Peyer's patch (tissue), 4 donors: ENCODE measurements around the gene STPG1. TPM values are rescaled to one million over a fixed set of nuclear protein-coding genes. Genes with fewer than 3 reads are reported as not detected.

Experiments
- DNase-seq, 3 donors: peaks; one replicate each; pipeline ENCODE4 v3.0.0-alpha.2; 2017 to 2019
- H3K27ac ChIP-seq, 4 donors: fragments of 200-600 bp; sonication (generic); one replicate each; pipeline ENCODE4 v1.5.1; 2016 to 2019
- H3K27me3 ChIP-seq, 2 donors: fragments of 200-600 bp; sonication (generic); one replicate each; pipeline ENCODE4 v1.5.1; 2019
- H3K36me3 ChIP-seq, 3 donors: fragments of 200-600 bp; sonication (generic); one replicate each; pipeline ENCODE4 v1.5.1; 2016 to 2019
- H3K4me1 ChIP-seq, 4 donors: fragments of 200-600 bp; sonication (generic); one replicate each; pipeline ENCODE4 v1.5.1; 2016 to 2019
- H3K4me3 ChIP-seq, 4 donors: fragments of 200-600 bp; sonication (generic); 1 replicate in 3 of 4; 2 replicates in 1 of 4; pipeline ENCODE4 v1.5.1; 2016 to 2019; ENCODE audit warnings: mild to moderate bottlenecking in 1 of 4
- H3K9me3 ChIP-seq, 4 donors: fragments of 200-600 bp; sonication (generic); one replicate each; pipeline ENCODE4 v1.5.1; 2016 to 2019; ENCODE audit warnings: mild to moderate bottlenecking in 1 of 4
- POLR2A ChIP-seq, 2 donors: fragments of 450-650 bp; IDR thresholded peaks; one replicate each; pipeline ENCODE4 v1.5.1; 2017; ENCODE audit warnings: antibody characterized with exemption in 2 of 2, mild to moderate bottlenecking in 2 of 2, moderate library complexity in 2 of 2
- total RNA-seq, 4 donors: library from RNA; depleted of rRNA; stranded (reverse); fragments of >200 nt; gene quantifications; one replicate each; pipeline ENCODE4 v1.1.0, GENCODE V29; 2016
- TF ChIP-seq, protein P1 (sequence below), 6 experiments: fragments of 450-650 bp in 4 of 6; fragments of 200-600 bp in 2 of 6; sonication (generic) in 1 of 6; IDR thresholded peaks; one replicate each; pipeline ENCODE4 v1.5.1; 2017 to 2019; ENCODE audit warnings: antibody characterized with exemption in 6 of 6, mild to moderate bottlenecking in 3 of 6, moderate library complexity in 1 of 6

The STPG1 gene
- total RNA-seq, 4 donors from 2014 or later, result 3.3 to 16.5 (median 15.1) TPM

DNA sequence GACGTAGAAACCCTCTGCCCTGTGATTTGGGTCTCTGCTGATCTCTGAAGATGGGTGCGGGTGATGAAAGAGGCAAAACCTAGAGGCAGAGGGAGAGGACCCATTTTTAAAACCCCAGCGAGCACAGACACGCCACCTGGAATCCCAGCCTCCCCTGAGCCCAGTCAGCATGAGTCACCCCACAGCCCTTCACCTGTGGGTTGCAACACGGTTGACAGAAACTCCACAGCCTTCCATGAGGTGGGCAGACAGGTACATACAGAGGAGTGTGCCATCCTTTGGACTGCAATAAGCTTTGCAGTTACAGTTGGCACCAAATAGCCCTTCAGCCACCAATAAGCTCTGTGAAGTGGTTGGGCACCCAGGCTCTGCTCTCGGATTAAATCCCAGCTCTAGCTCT, 96.5 kb downstream of the STPG1 start:
- DNase-seq, result no peak
- TF ChIP-seq POLR2A (IDR thresholded peaks at IDR 0.05), result no peak
- TF ChIP-seq, protein P1, sequence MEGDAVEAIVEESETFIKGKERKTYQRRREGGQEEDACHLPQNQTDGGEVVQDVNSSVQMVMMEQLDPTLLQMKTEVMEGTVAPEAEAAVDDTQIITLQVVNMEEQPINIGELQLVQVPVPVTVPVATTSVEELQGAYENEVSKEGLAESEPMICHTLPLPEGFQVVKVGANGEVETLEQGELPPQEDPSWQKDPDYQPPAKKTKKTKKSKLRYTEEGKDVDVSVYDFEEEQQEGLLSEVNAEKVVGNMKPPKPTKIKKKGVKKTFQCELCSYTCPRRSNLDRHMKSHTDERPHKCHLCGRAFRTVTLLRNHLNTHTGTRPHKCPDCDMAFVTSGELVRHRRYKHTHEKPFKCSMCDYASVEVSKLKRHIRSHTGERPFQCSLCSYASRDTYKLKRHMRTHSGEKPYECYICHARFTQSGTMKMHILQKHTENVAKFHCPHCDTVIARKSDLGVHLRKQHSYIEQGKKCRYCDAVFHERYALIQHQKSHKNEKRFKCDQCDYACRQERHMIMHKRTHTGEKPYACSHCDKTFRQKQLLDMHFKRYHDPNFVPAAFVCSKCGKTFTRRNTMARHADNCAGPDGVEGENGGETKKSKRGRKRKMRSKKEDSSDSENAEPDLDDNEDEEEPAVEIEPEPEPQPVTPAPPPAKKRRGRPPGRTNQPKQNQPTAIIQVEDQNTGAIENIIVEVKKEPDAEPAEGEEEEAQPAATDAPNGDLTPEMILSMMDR (IDR thresholded peaks at IDR 0.05), result no peak
- Histone ChIP-seq H3K9me3 (no peaks in the 10 kb centered on the region), H3K4me3 (no peak overlapping the region), H3K4me1 (peaks cover 0 to 24% (median 9%) of the 10 kb centered on the region in 4 donors), H3K27ac (no peak overlapping the region), H3K27me3 (no peaks in the 10 kb centered on the region), H3K36me3 (no peaks in the 10 kb centered on the region)

DNA sequence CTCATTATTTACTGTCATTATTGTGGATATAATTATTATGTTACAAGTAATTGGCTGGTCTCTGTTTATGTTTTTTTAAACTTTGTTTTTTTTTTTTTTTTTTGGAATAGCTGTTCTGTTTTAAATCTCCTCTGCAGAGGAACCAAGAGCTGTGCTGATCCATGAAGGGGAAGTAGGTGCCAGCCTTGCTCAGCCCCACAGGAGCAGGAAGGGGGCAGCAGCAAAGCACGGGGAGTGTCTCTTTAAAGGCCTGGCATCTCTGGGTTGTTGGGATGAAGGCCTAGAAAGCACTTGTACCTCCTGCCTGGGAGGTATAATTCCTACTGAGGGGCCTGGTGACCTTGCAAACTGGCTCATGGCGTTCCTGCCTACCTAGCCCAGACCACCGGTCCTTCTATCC, 96.9 kb downstream of the STPG1 start:
- H3K27ac ChIP-seq, result no peak overlapping the region
- no peak for DNase-seq
- no peaks in the 10 kb centered on the region for H3K27me3 ChIP-seq
- no peaks in the 10 kb centered on the region for H3K9me3 ChIP-seq
- no peaks in the 10 kb centered on the region for H3K36me3 ChIP-seq
- TF ChIP-seq, protein P1 (IDR thresholded peaks at IDR 0.05), result no peak
- H3K4me1 ChIP-seq, result peaks cover 0 to 21% (median 8%) of the 10 kb centered on the region in 4 donors
- no peak overlapping the region for H3K4me3 ChIP-seq

DNA sequence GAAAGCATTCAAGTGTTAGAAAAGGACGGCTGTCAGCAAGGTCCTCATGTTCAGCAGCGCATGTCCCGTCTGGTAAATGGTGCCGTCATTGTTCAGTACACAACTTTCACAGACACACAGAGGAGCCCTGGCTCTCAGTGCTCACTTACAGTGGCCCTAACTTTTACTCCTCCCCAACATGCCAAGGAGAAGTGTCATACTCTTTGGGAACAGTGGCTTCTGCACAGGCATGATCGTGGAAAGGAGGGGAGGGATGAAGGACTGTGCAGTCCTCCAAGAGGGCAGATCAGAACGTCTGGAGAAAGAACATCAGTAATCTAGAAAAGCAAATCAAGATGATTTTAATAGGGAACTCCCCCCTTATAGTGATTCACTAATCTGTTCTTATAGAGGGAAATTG, 98.2 kb downstream of the STPG1 start:
- TF ChIP-seq, protein P1 (IDR thresholded peaks at IDR 0.05), result no peak
- no peak for TF ChIP-seq POLR2A (IDR thresholded peaks at IDR 0.05)
- H3K9me3 ChIP-seq, result no peaks in the 10 kb centered on the region
- DNase-seq, result no peak

DNA sequence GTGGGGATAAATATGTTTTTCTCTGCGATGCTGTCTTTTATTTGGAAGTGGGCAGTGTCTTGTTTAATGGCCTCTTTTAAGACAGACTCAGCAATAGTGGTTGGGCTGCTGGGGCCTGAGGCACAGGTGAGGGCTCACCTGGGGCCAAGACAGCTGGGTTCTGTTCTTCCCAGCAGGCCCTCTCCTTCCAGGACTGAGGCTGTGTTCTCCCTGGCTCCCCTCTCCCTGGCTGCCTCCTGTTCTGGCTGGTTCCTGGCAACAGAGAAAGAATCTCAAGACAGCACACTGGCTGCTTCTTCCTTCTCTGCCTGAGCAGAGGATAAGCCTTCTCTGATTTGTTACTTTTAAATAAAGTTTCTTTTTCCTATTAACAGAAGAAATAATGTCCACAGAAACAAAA, 101.8 kb downstream of the STPG1 start:
- H3K4me1 ChIP-seq, result no peaks in the 10 kb centered on the region
- no peak overlapping the region for H3K4me3 ChIP-seq
- TF ChIP-seq, protein P1 (IDR thresholded peaks at IDR 0.05), result no peak
- TF ChIP-seq POLR2A (IDR thresholded peaks at IDR 0.05), result no peak
- no peak overlapping the region for H3K27ac ChIP-seq
- H3K36me3 ChIP-seq, result no peaks in the 10 kb centered on the region
- DNase-seq, result no peak
- no peaks in the 10 kb centered on the region for H3K9me3 ChIP-seq
- H3K27me3 ChIP-seq, result no peaks in the 10 kb centered on the region

More for the DNA sequence above, 98.2 kb downstream of the STPG1 start:
- Histone ChIP-seq H3K27me3 (no peaks in the 10 kb centered on the region), H3K36me3 (no peaks in the 10 kb centered on the region), H3K4me1 (peaks cover 0 to 13% (median 3%) of the 10 kb centered on the region in 4 donors), H3K27ac (no peak overlapping the region), H3K4me3 (no peak overlapping the region)

DNA sequence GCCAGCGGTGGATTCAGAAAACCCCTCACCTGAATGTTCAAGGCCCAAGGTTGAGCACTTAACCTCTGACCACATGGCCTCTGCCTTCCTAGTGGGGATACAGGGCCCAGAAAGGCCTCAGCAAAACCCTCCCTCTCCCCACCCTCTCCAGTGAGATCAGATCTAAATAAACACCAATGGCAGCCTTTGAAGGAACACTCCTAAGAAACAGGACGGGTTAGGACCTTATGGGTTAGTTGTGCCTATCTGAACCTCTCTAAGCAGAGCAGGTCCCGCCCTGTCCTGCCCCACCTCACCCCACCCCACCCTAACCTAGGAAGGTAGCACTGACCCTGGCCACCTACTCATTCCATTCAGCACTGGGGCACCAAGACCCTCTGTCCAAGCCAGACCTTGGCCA, 102.3 kb downstream of the STPG1 start:
- no peak for DNase-seq
- H3K27ac ChIP-seq, result no peak overlapping the region
- H3K9me3 ChIP-seq, result no peaks in the 10 kb centered on the region
- no peaks in the 10 kb centered on the region for H3K4me1 ChIP-seq
- no peaks in the 10 kb centered on the region for H3K27me3 ChIP-seq
- no peak for TF ChIP-seq POLR2A (IDR thresholded peaks at IDR 0.05)
- TF ChIP-seq, protein P1 (IDR thresholded peaks at IDR 0.05), result no peak
- H3K36me3 ChIP-seq, result no peaks in the 10 kb centered on the region
- no peak overlapping the region for H3K4me3 ChIP-seq
